Right ventricle myocardium inferior (tissue), 1 donor: ENCODE results near the gene CFAP61. TPM values are rescaled to one million over a fixed set of nuclear protein-coding genes. Genes with fewer than 3 reads are reported as not detected.
"Not testable (repeated sequence)": the region's sequence is repeated elsewhere in the genome, so short reads cannot be mapped to it uniquely, and the experiment has no call there.

Source experiments
- ATAC-seq: fragments of 200-7000 bp; cut with Tn5 transposase; one replicate; pipeline ENCODE4 v1.9.1; 2020; ENCODE audit warnings: mild to moderate bottlenecking, moderate library complexity
- DNase-seq: peaks from one replicate; pipeline ENCODE4 v3.0.0; 2021; ENCODE audit errors: missing footprints
- intact Hi-C: fragments of 100-400 bp; cut with DNase I; formaldehyde crosslinking; loops from one replicate; pipeline ENCODE4 v1.11.0; 2022
- total RNA-seq: library from RNA; stranded (reverse); fragmentation: NEBNext Ultra II Directional; extraction: Animal tissue kit (Norgen Biotek cat#: 25700); gene quantifications from one replicate; pipeline ENCODE4 v1.2.1, GENCODE V29; 2021
- donor health status: DM: no; HTN: yes; CAD: no; lungs with severe emphysema.

CFAP61 gene
- total RNA-seq, 1 donor from 2014 or later: 27.4 TPM

DNA sequence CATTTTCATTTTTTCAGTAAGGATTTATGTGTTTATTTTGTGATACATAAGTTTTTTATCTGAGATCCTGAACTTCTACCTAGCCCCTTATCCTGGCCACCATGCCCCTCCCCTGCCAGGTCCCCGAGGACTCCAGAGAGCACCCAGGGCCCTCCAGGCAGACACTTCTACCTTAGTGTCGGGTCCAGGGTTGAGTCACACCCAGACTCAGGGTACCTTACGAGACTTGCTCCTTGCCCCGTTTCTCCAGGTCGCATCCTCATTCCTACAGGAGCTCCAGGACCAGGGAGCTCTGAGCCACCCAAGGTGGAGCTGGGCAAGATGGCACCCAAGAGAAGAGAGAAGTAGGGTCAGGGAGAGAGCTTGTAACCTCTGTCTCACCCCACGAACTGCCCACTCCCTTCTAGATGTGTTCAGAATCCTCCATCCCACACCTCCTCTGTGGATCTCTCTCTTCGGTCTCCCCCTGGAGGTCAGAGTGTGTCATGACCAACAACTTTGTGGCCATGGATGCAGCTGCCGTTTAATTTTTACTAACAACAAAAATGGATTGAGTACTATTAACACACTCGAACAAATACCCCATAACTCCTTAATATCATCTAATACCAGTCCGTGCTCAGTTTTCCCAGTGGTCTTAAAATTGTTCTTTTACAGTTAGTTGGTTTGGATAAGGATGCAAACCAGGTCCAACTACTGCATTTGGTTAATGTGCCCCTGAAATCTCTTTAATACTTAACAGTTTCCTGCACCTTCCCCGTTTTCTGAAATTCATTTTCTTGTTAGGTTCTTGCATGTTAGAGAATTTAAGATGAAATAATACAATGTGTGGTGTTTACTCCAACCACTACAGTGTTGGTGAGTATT lies 185.0 kb downstream of the CFAP61 start:
- peak; percentile 78 for ATAC-seq
- DNase-seq: no peak
- intact Hi-C loops: no loop called here

- ATAC-seq: no peak
- DNase-seq: no peak
- intact Hi-C loops: no loop called here
Observed at GRCh38 chr20:20241976-20242375, 189.6 kb downstream of the CFAP61 start.

DNA sequence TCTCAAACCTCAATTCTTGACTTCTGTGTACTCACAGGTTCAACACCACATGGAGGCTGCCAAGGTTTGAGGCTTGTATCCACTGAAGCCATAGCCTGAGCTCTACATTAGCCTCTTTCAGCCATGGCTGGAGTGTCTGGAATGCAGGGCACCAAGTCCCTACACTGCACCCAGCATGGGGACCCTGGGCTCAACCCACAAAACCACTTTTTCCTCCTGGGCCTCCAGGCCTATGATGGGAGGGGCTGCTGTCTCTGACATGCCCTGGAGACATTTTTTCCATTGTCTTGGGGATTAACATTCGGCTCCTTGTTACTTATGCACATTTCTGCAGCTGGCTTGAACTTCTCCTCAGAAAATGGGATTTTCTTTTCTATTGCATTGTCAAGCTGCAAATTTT lies 192.1 kb downstream of the CFAP61 start:
- ATAC-seq, intact Hi-C loops, DNase-seq: not testable (repeated sequence)

GRCh38 chr20:20246996-20247633 lies 194.8 kb downstream of the CFAP61 start:
- no peak for DNase-seq
- no peak for ATAC-seq
- intact Hi-C loops: no loop called here

- intact Hi-C loops: no loop called here
Observed at GRCh38 chr20:20248620-20249200, 196.4 kb downstream of the CFAP61 start.

GRCh38 chr20:20251317-20251716 lies 199.0 kb downstream of the CFAP61 start:
- DNase-seq: no peak
- no peak for ATAC-seq
- intact Hi-C loops: no loop called here

More at GRCh38 chr20:20248620-20249200, 196.4 kb downstream of the CFAP61 start:
- DNase-seq: no peak
- no peak for ATAC-seq

DNA sequence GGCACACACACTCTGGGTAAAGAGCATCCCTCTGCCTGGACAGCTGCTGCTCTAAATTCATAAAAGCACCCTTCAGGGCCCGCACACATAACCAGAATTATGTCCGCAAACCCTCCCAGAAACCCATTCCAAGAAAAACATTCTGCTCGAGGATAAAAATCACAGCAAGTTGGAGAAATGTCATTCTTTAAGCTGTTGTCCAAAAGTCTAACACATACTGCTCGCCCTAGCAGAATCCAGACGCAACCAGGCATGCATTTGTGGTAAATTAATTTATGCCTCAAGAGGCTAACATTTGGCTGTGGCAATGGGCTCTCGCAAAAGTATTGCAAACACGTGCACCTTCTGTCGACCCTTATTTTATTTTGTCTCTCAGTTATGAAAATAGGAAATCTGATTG lies 199.5 kb downstream of the CFAP61 start:
- intact Hi-C loops: no loop called here
- ATAC-seq (no peak), DNase-seq (no peak)

GRCh38 chr20:20253039-20253743 lies 200.9 kb downstream of the CFAP61 start:
- intact Hi-C loops: no loop called here
- DNase-seq (peak; percentile 28), ATAC-seq (no peak)

- DNase-seq: no peak
- intact Hi-C loops: no loop called here
- ATAC-seq: no peak
Observed at GRCh38 chr20:20253744-20254330, 201.5 kb downstream of the CFAP61 start.

- ATAC-seq: no peak
- intact Hi-C loops: no loop called here
Observed at GRCh38 chr20:20255099-20255498, 202.8 kb downstream of the CFAP61 start.

GRCh38 chr20:20259533-20259932 lies 207.2 kb downstream of the CFAP61 start:
- ATAC-seq (no peak), DNase-seq (no peak)
- intact Hi-C loops: no loop called here

More at GRCh38 chr20:20255099-20255498, 202.8 kb downstream of the CFAP61 start:
- DNase-seq: no peak

DNA sequence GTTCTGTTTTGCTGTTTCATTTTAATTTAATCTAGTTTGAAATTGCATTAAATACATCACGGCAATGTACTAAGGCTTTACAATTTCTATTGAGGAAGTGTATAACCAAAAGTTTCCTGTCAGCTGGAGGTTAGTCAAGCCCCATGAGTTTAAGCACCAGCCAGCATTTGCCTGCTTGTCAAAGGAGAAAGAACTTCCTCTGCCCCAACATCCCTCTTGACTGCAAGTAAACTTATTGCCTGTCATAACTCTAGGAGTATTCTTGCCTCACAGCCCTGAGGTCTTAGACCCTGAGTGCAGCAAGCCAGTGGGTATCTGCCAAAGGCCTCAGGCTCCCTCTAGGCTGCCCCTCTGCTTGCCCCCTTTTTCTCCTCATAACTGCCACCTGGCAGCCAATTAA lies 208.8 kb downstream of the CFAP61 start:
- DNase-seq (no peak), ATAC-seq (peak; percentile 42)
- intact Hi-C loops: no loop called here

DNA sequence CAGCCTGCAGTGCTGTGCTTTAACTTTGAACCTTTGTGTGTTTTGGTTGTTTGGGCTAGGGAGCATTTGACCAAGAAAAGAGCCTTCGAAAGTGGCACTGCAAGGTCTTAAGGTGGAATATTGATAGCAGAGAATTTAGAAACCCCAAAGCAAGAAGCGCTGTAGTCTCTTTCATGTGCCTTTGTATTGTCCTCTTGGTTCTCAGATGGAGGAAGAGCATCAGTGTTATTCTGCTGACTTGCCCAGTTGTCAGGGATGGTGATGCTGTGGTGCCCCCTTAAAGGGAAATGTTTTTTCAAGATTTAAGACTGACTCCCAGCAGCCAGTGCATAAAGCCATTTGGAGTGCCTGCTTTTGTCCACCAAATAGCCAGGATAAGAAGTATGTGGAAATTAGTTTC lies 212.9 kb downstream of the CFAP61 start:
- no peak for ATAC-seq
- DNase-seq: no peak
- intact Hi-C loops: no loop called here

DNA sequence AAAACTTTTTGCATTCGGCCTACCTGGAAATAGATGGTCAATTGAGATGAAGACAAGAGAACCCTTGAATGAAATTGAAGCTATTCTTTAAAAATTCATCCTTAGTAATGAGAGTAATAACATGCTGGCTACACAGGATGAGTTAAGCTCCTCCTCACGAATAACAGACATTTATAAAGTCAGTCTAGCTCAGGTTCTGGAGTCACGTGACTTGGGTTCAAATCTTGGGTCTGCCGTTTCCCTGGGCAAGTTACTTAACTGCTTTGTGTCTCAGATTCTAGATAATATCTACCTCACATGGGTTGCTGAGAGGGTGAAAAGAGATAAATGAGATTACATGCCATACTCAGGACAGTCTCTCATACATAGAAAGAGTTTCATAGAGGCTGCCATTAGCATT lies 214.2 kb downstream of the CFAP61 start:
- intact Hi-C loops: no loop called here
- no peak for DNase-seq
- no peak for ATAC-seq

- ATAC-seq (peak; percentile 39), DNase-seq (no peak)
- intact Hi-C loops: no loop called here
Observed at GRCh38 chr20:20267685-20268370, 215.5 kb downstream of the CFAP61 start.

- DNase-seq (no peak), ATAC-seq (no peak)
- intact Hi-C loops: no loop called here
Observed at GRCh38 chr20:20271271-20271670, 218.9 kb downstream of the CFAP61 start.

DNA sequence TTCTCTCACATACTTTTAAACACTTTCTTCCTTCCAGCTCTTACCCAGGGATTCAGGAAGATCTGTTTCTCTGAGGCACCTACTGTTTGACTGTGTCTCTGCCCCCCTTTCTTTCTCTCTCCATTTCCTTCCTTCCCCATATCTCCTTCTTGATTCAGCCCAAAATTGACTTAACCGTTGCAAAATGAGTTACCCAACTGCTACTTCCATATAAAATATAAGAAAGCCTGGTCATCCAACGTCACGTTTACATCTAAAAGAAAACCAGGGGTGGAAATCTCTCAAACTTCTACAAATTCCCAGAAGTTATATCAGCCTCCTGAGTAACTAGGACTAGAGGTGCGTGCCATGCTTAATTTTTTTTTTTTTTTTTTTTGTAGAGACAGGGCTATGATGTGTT lies 220.4 kb downstream of the CFAP61 start:
- intact Hi-C loops: no loop called here
- ATAC-seq: no peak
- DNase-seq: no peak

DNA sequence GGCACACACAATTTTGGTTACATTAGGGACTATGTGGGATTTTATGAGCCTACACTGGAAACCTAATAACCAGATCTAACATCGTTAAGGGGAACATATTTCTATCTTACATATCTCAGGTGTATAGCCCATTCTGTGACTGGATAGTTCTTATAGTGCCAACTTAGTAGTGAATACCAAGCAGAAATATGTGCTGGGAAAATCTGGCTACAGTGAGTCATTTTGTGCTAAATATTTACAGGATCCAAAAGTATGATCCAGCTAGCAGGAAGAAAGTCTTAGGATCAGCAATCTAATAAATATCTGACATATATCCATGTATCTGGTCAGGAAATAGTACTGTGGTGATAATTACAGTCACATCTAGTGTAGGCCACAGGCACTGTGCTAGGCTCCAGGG lies 221.0 kb downstream of the CFAP61 start:
- ATAC-seq: no peak
- no peak for DNase-seq
- intact Hi-C loops: no loop called here
